ENCODE data around the gene GLOD4. TPM values are rescaled to one million over a fixed set of nuclear protein-coding genes. Genes with fewer than 3 reads are reported as not detected.
A peak's percentile ranks its signal among the peaks of the same experiment; 100 is the strongest.
"Not testable (repeated sequence)": the region's sequence is repeated elsewhere in the genome, so short reads cannot be mapped to it uniquely, and the experiment has no call there.

The GLOD4 gene
- total and polyA plus RNA-seq, 2 experiments from 2014 or later: 68.1 to 120 TPM

GRCh38 chr17:789160-789840 lies 7.2 kb upstream of the GLOD4 start:
- no peaks in the 10 kb centered on the region for H3K9me3 ChIP-seq (ENCODE audit: low read depth)
- H2AFZ ChIP-seq: no peak overlapping the region
- no peak overlapping the region for H3K4me3 ChIP-seq
- no peaks in the 10 kb centered on the region for H3K9me2 ChIP-seq (replicated peaks; ENCODE audit: insufficient read depth)
- no peak for TF ChIP-seq CTCF (IDR thresholded peaks at IDR 0.05; ENCODE audit: poor library complexity)
- no peak overlapping the region for H3K4me2 ChIP-seq
- no peaks in the 10 kb centered on the region for H4K20me1 ChIP-seq (ENCODE audit: insufficient read depth, poor library complexity, severe bottlenecking)
- no peaks in the 10 kb centered on the region for H3K36me3 ChIP-seq (replicated peaks; ENCODE audit: insufficient read depth, low read depth)
- H3K79me2 ChIP-seq: peaks cover 27% of the 10 kb centered on the region
- peak overlapping the region; percentile 27 for H3K27ac ChIP-seq
- 95% methylated on average over 14 of the region's 14 CpGs for WGBS (ENCODE audit: low lambda C conversion rate, missing lambda C conversion rate)
- DNase-seq (ENCODE audit: low spot score): no peak
- H3K4me1 ChIP-seq (ENCODE audit: insufficient read depth): no peaks in the 10 kb centered on the region
- H3K27me3 ChIP-seq: no peaks in the 10 kb centered on the region

- Histone ChIP-seq H3K4me3 (no peak overlapping the region), H3K36me3 (replicated peaks; ENCODE audit: insufficient read depth, low read depth) (no peaks in the 10 kb centered on the region), H4K20me1 (ENCODE audit: insufficient read depth, poor library complexity, severe bottlenecking) (no peaks in the 10 kb centered on the region), H3K27me3 (no peaks in the 10 kb centered on the region), H3K79me2 (peaks cover 35% of the 10 kb centered on the region), H3K9me2 (replicated peaks; ENCODE audit: insufficient read depth) (no peaks in the 10 kb centered on the region), H3K4me1 (ENCODE audit: insufficient read depth) (peaks cover under 1% of the 10 kb centered on the region), H3K27ac (no peak overlapping the region), H3K9me3 (ENCODE audit: low read depth) (no peaks in the 10 kb centered on the region), H3K4me2 (no peak overlapping the region), H2AFZ (no peak overlapping the region)
- 92% methylated on average over 4 of the region's 4 CpGs for WGBS (ENCODE audit: low lambda C conversion rate, missing lambda C conversion rate)
- no peak for TF ChIP-seq EZH2phosphoT487 (IDR thresholded peaks at IDR 0.05; ENCODE audit: low read depth, severe bottlenecking, unreplicated experiment)
- no peak for TF ChIP-seq CTCF (IDR thresholded peaks at IDR 0.05; ENCODE audit: poor library complexity)
- no peak for TF ChIP-seq EZH2 (IDR thresholded peaks at IDR 0.05; ENCODE audit: borderline replicate concordance)
- no peak for DNase-seq (ENCODE audit: low spot score)
Observed at GRCh38 chr17:788551-788950, 6.5 kb upstream of the GLOD4 start.

- no peak overlapping the region for H3K4me3 ChIP-seq
- H3K9me2 ChIP-seq (replicated peaks; ENCODE audit: insufficient read depth): no peaks in the 10 kb centered on the region
- H3K36me3 ChIP-seq (replicated peaks; ENCODE audit: insufficient read depth, low read depth): no peaks in the 10 kb centered on the region
- no peak for DNase-seq (ENCODE audit: low spot score)
- H3K79me2 ChIP-seq: peaks cover 43% of the 10 kb centered on the region
- no peak overlapping the region for H3K27ac ChIP-seq
- no peaks in the 10 kb centered on the region for H3K9me3 ChIP-seq (ENCODE audit: low read depth)
- no peak overlapping the region for H2AFZ ChIP-seq
- no peak overlapping the region for H3K4me2 ChIP-seq
- no peaks in the 10 kb centered on the region for H4K20me1 ChIP-seq (ENCODE audit: insufficient read depth, poor library complexity, severe bottlenecking)
- TF ChIP-seq EZH2 (IDR thresholded peaks at IDR 0.05; ENCODE audit: borderline replicate concordance) (no peak), EZH2phosphoT487 (IDR thresholded peaks at IDR 0.05; ENCODE audit: low read depth, severe bottlenecking, unreplicated experiment) (no peak), CTCF (IDR thresholded peaks at IDR 0.05; ENCODE audit: poor library complexity) (no peak)
- H3K27me3 ChIP-seq: no peaks in the 10 kb centered on the region
- WGBS (ENCODE audit: low lambda C conversion rate, missing lambda C conversion rate): 95% methylated on average over 11 of the region's 12 CpGs
- peaks cover 8% of the 10 kb centered on the region for H3K4me1 ChIP-seq (ENCODE audit: insufficient read depth)
Observed at GRCh38 chr17:787641-788221, 5.7 kb upstream of the GLOD4 start.

- Histone ChIP-seq H3K4me1 (ENCODE audit: insufficient read depth) (peaks cover 13% of the 10 kb centered on the region), H3K79me2 (peaks cover 58% of the 10 kb centered on the region)
- not testable (repeated sequence) for H3K27ac ChIP-seq; H2AFZ ChIP-seq; DNase-seq (ENCODE audit: low spot score); H3K4me3 ChIP-seq; H3K9me3 ChIP-seq (ENCODE audit: low read depth); H3K4me2 ChIP-seq; H3K9me2 ChIP-seq (replicated peaks; ENCODE audit: insufficient read depth); H3K36me3 ChIP-seq (replicated peaks; ENCODE audit: insufficient read depth, low read depth); H3K27me3 ChIP-seq; H4K20me1 ChIP-seq (ENCODE audit: insufficient read depth, poor library complexity, severe bottlenecking)
- 84% methylated on average over 7 of the region's 7 CpGs for WGBS (ENCODE audit: low lambda C conversion rate, missing lambda C conversion rate)
Observed at GRCh38 chr17:785901-786300, 3.8 kb upstream of the GLOD4 start.
